Bronchial smooth muscle cell (primary cell): ENCODE results near the gene POLH. TPM values are rescaled to one million over a fixed set of nuclear protein-coding genes. Genes with fewer than 3 reads are reported as not detected.

Experiments
- total RNA-seq: library from RNA; depleted of rRNA; stranded (reverse); fragments of >200 nt; gene quantifications from 2 replicates; pipeline ENCODE4 v1.2.1, GENCODE V29; 2014

The POLH gene
- 19.1 and 23.3 TPM in 2 replicates for total RNA-seq

GRCh38 chr6:43575772-43576551 lies at the start of gene POLH, which contains the start of gene XPO5:
Gene POLH (plus strand): TSS chr6:43576185. CDS start chr6:43582320, 6,135 bp downstream.
Gene XPO5 (minus strand): TSS chr6:43576038. CDS start chr6:43575864, 174 bp downstream.

GRCh38 chr6:43629104-43629504 lies 53.1 kb downstream of the POLH start, which contains the start of gene GTPBP2:
Gene GTPBP2 (minus strand): TSS chr6:43629264. CDS start chr6:43629162, 102 bp downstream.

DNA sequence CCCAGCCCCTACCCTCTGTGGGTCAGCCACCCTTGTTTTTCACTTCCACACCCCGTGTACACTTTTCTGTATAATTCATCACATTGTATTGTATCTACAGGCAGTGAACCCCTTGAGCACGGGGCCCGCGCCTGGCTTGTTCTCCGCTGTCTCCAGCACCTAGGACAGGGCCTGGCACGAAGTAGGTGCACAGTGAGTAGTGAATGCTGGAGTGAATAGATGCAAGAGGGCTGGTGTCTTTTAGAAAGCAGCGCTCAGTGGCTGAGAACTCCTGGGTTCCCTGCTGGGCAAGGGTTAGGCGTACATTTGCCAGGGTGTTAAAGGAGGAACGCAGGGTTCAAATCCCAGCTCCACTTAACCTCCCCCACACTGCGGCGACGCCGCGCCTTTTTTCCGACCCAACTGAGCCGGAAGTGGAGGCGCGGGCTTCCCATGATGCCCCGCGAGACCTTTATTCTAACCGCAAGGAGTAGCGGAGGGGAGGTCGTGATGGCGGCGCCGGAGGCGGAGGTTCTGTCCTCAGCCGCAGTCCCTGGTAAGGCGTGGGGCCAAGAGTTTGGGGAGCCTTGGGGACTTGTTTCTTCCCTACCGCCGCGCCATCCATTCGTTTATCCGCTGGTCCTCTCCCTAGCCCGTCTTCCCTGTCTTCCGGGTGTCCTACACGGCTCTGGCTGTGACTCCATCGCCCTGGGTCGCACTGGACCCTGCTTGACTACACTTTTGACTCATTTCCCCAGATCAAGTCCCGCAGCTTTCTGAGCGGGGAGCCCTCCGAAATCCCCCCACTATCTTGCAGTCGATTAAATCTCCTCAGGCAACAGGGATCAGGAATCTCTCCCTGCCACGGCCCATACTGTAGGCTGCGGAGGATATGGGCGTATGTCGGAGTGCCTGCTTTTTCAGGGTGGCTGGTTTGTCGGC lies 59.7 kb downstream of the POLH start, which contains the start of gene MAD2L1BP:
MAD2L1BP (plus strand) TSS at position 454 of the 921 bp plus-strand sequence; CDS start at position 490, 36 bp downstream.

DNA sequence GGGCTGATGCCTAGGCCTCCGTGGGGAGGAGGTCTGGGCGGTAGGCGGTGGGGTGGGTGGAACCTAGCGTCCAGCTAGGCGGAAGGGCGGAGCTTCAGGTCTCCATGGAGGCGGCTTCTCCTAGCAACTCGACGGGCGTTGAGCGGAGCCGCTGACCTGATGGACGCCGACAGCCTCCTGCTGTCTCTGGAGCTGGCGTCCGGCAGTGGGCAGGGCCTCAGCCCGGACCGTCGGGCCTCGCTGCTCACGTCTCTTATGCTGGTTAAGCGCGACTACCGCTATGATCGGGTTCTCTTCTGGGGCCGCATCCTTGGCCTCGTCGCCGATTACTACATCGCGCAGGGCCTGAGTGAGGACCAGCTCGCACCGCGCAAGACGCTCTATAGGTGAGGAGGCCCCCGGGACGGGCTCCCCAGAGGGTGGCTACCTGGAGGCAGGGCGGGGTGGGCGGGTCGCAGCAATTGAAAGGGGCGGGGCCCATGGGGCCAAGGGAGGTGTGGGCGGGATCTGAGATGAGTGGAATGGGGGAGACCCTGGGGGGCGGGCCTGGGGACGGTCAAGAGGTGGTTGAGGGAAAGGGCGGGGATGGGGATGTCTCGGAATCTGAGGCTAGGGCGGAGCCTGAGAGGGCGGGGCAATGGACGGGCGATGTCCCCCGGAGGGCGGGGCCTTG lies 69.1 kb downstream of the POLH start, which contains the start of gene RSPH9:
RSPH9 (plus strand) TSS at position 97 of the 673 bp plus-strand sequence; CDS start at position 160, 63 bp downstream.

Other genes with a start within 250 kb of the POLH start
- gene ZNF318, start 206.5 kb upstream of the POLH start, total RNA-seq = 3.9 and 4.1 TPM in 2 replicates
- 15.6 and 16.7 TPM in 2 replicates for gene ABCC10, start 148.6 kb upstream of the POLH start, total RNA-seq
- gene DLK2, start 120.6 kb upstream of the POLH start, total RNA-seq = 0.26 and 0.63 TPM in 2 replicates
- 8.0 TPM in 2 replicates for gene TJAP1, start 98.6 kb upstream of the POLH start, total RNA-seq
- 0.47 and 0.60 TPM in 2 replicates for gene LRRC73, start 65.8 kb upstream of the POLH start, total RNA-seq
- 137 and 172 TPM in 2 replicates for gene YIPF3, start 59.3 kb upstream of the POLH start, total RNA-seq
- 21.0 and 22.8 TPM in 2 replicates for gene POLR1C, start 59.1 kb upstream of the POLH start, total RNA-seq
- gene XPO5, start 147 bp upstream of the POLH start, total RNA-seq = 11.3 and 13.6 TPM in 2 replicates
- gene GTPBP2, start 53.1 kb downstream of the POLH start, total RNA-seq = 38.6 and 55.8 TPM in 2 replicates
- gene MAD2L1BP, start 59.7 kb downstream of the POLH start, total RNA-seq = 15.6 and 19.7 TPM in 2 replicates
- gene RSPH9, start 68.9 kb downstream of the POLH start, total RNA-seq = 0.95 and 1.7 TPM in 2 replicates
- gene MRPS18A, start 111.6 kb downstream of the POLH start, total RNA-seq = 36.1 and 37.5 TPM in 2 replicates
- 41.8 and 164 TPM in 2 replicates for gene VEGFA, start 194.0 kb downstream of the POLH start, total RNA-seq